Skeletal muscle tissue (tissue), 4 donors: Measurements from ENCODE around the gene CERCAM. TPM values are rescaled to one million over a fixed set of nuclear protein-coding genes. Genes with fewer than 3 reads are reported as not detected.

Source experiments
- H3K27ac ChIP-seq: one replicate; pipeline ENCODE4 v1.7.0; 2013; ENCODE audit warnings: mild to moderate bottlenecking, low read depth, low read length, inconsistent platforms
- H3K27me3 ChIP-seq, 3 donors: one replicate each; pipeline ENCODE4 v1.7.0; 2013; ENCODE audit warnings: low read length in 3 of 3; ENCODE audit not compliant: control insufficient read depth in 3 of 3, insufficient read depth in 3 of 3
- H3K36me3 ChIP-seq, 3 donors: one replicate each; pipeline ENCODE4 v1.7.0; 2013; ENCODE audit warnings: low read length in 3 of 3; ENCODE audit not compliant: control insufficient read depth in 3 of 3, insufficient read depth in 3 of 3
- H3K4me1 ChIP-seq, 3 donors: one replicate each; pipeline ENCODE4 v1.7.0; 2013; ENCODE audit warnings: low read length in 3 of 3, mild to moderate bottlenecking in 3 of 3; ENCODE audit not compliant: control insufficient read depth in 3 of 3, insufficient read depth in 3 of 3
- H3K4me3 ChIP-seq, 3 donors: one replicate each; pipeline ENCODE4 v1.7.0; 2013; ENCODE audit warnings: low read length in 3 of 3
- H3K9ac ChIP-seq, 3 donors: one replicate each; pipeline ENCODE4 v1.7.0; 2013; ENCODE audit warnings: low read length in 3 of 3, mild to moderate bottlenecking in 3 of 3, moderate library complexity in 2 of 3, low read depth in 1 of 3
- H3K9me3 ChIP-seq, 3 donors: one replicate each; pipeline ENCODE4 v1.7.0; 2013; ENCODE audit warnings: low read length in 3 of 3; ENCODE audit not compliant: control insufficient read depth in 3 of 3
- total RNA-seq: library from RNA; depleted of rRNA; stranded (reverse); fragments of >200 nt; gene quantifications from one replicate; pipeline ENCODE4 v1.2.3, GENCODE V29; 2014
- donor health status: Osteomylitis.

Gene CERCAM
- total RNA-seq, 1 donor from 2014 or later, result 33.4 TPM

DNA sequence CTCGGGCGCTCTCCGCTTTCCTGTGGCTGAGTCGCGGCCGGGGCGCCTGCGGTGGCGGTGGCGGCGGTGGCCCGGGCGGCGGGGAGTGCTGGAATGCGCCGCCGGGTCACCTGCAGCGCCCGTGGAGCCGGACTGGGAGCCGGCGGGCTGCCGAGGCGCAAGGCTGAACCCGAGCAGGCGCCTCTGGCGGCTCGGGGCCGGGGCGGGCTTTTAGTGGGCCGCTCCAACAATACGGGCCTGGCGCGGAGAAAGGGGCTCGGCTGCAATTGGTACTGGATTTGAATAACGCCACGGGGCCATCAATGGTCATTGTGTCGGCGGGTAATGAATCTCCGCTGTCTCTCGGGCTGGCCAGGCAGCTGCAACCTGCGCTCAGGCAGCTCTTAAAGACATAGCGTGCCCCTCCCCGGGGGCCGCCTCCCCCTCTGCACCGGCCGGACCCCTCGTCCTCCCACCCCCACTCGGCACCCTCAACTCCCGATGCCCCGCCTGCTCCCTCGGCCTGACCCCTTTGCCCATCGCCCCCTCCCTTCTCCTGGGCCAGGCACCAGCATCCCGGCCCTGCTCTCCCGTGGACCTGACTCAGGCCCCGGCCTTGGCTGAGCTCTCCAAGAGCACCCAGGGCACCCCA lies 27.4 kb upstream of the CERCAM start:
- no peak overlapping the region for H3K4me3 ChIP-seq
- no peak overlapping the region for H3K9ac ChIP-seq
- peaks cover 2 to 12% (median 10%) of the 10 kb centered on the region in 3 donors for H3K27me3 ChIP-seq
- H3K9me3 ChIP-seq, result no peaks in the 10 kb centered on the region
- H3K4me1 ChIP-seq, result peaks cover 4 to 12% (median 10%) of the 10 kb centered on the region in 3 donors
- H3K27ac ChIP-seq, result no peak overlapping the region
- peaks cover 17 to 34% (median 31%) of the 10 kb centered on the region in 3 donors for H3K36me3 ChIP-seq

DNA sequence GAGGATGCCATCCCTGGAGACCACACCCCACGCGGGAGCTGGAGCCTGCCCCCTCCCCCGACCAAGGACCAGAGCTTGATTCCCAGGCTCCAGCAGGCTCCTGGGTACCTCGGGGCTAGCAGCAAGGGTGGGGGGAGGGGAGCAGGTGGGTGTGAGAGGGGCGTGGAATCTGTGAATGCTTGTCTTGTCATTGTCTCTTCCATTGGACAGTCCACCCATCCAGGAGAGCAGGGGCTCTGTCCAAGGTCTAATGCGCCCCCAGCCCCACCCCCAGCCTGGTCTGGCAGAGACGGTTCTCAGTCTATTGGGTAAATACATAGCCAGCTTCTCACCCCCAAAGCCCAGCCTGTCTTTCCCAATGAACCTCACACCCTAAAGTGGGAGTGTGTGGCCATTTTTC lies 26.7 kb upstream of the CERCAM start:
- H3K9ac ChIP-seq, result no peak overlapping the region
- H3K4me3 ChIP-seq, result no peak overlapping the region
- no peak overlapping the region for H3K27ac ChIP-seq
- H3K4me1 ChIP-seq, result peaks cover 4 to 12% (median 10%) of the 10 kb centered on the region in 3 donors
- no peaks in the 10 kb centered on the region for H3K9me3 ChIP-seq
- H3K36me3 ChIP-seq, result peaks cover 10 to 27% (median 24%) of the 10 kb centered on the region in 3 donors
- peaks cover 2 to 12% (median 11%) of the 10 kb centered on the region in 3 donors for H3K27me3 ChIP-seq

DNA sequence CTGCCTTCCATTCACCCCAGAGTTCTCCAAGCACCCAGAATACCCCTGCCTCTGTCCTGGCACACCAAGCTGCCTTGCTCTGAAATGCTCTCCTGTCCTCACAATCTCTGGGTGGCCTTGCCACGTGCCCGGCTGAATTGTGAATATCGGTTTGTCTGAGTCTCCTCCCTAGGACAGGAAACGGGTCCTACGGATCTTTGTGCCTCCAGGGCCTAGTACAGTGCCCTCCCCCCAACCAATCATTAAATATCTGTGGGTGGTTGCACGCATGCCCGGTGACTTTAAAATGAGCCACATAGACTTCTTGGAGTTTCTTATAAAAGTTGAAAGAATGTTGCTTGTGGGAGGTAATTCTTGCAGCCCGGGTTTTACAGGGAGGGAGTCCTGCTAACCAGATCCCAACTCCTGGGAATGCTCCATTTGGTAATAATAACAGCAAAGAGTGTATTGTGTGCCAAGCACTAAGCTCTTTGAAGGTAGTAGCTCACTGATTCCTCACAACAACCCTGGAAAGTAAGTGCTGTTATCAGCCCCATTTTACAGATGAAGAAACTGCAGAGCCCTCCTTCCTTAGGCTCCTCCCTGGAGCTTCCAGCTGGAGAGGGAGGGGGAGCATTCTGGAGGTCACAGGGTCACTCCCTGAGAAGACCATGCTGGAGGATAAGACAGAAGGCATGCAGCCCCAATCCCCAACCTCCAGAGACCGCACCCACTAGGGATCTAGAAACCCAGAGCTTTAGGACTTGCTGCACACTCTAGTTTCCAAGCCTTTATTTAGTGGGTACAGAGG lies 26.1 kb upstream of the CERCAM start:
- peaks cover 3 to 21% (median 18%) of the 10 kb centered on the region in 3 donors for H3K36me3 ChIP-seq
- peaks cover 4 to 11% (median 9%) of the 10 kb centered on the region in 3 donors for H3K4me1 ChIP-seq
- no peaks in the 10 kb centered on the region for H3K9me3 ChIP-seq
- H3K27ac ChIP-seq, result no peak overlapping the region
- peaks cover 2 to 15% (median 12%) of the 10 kb centered on the region in 3 donors for H3K27me3 ChIP-seq
- H3K4me3 ChIP-seq, result no peak overlapping the region
- H3K9ac ChIP-seq, result no peak overlapping the region

DNA sequence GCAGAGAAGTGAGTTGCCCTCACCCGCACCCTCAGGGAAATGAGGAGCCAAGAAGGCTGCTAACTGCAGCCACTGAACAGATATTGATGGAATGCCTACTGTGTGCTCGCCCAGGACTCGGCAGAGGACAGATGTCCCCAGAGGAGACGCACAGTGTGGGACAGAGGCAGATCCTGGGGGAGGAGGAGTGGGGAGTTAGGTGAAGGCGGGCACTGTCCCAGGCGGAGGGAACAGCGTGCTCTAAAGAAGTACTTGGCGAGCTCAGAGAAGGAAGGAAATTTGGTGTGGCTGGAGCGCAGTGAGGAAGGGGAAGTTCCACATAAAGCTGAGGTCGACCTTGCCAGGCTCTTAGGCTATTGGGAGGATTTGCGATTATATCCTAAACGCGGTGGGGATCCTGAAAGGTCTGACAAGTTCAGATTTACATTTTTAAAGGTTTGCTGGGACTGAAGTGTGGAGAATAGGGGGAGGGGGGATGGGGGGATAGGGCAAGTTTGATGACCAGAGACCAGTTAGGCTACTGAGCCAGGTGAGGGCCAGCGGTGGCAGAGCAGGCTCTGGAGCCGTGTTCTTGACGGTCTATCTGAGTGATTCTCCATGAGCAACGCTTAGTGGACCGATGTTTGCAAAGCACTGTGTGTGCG lies 23.6 kb upstream of the CERCAM start:
- no peaks in the 10 kb centered on the region for H3K9me3 ChIP-seq
- H3K27me3 ChIP-seq, result peaks cover 5 to 19% (median 16%) of the 10 kb centered on the region in 3 donors
- no peak overlapping the region for H3K27ac ChIP-seq
- peak overlapping the region in 1 of 3 donors; percentile 27 for H3K4me3 ChIP-seq
- peaks cover 4 to 8% (median 8%) of the 10 kb centered on the region in 3 donors for H3K4me1 ChIP-seq
- peak overlapping the region in 1 of 3 donors; percentile 57 for H3K9ac ChIP-seq
- peaks cover 0 to 2% (median 2%) of the 10 kb centered on the region in 3 donors for H3K36me3 ChIP-seq

DNA sequence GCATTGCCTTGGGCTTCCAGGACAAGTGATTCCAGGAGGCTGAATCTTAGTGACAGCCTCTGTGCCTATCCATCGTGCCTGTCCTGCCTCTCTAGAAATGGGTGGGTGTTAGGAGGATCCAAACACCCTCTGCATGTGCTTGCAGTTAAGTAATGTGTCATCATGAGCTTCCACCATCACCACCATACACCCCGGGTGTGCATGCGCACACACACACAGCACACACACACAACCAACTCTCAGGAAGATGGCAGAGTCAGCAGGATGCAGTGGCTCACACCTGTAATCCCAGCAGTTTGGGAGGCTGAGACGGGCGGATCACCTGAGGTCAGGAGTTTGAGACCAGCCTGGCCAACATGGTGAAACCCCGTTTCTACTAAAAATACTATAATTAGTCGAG lies 22.8 kb upstream of the CERCAM start:
- Histone ChIP-seq H3K27ac (no peak overlapping the region), H3K9ac (no peak overlapping the region), H3K4me3 (no peak overlapping the region), H3K36me3 (no peaks in the 10 kb centered on the region), H3K9me3 (no peaks in the 10 kb centered on the region), H3K4me1 (peaks cover 4 to 8% (median 8%) of the 10 kb centered on the region in 3 donors), H3K27me3 (peaks cover 5 to 19% (median 16%) of the 10 kb centered on the region in 3 donors)

DNA sequence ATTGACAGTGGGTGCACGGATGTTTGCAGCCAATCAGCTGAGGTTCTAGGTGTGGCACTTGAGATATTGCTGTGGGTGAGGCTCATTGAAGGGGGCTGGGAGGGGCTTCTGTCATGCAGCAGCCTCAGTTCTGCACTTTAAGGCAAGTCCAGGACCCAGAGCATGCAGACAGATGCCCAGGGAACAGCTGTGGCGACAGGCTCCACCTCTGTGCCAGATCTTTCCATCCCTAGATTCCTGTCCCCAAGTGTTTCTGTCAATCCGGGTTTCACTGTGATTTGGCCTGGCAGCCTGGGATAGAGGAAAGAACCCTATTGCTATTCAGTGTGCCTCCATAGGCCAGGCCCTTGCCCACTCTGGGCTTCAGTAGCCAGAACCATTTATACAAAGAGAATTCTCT lies 20.8 kb upstream of the CERCAM start:
- Histone ChIP-seq H3K27ac (no peak overlapping the region), H3K4me1 (peaks cover 4 to 8% (median 8%) of the 10 kb centered on the region in 3 donors), H3K9me3 (no peaks in the 10 kb centered on the region), H3K36me3 (no peaks in the 10 kb centered on the region), H3K9ac (no peak overlapping the region), H3K4me3 (no peak overlapping the region), H3K27me3 (peaks cover 5 to 19% (median 16%) of the 10 kb centered on the region in 3 donors)

DNA sequence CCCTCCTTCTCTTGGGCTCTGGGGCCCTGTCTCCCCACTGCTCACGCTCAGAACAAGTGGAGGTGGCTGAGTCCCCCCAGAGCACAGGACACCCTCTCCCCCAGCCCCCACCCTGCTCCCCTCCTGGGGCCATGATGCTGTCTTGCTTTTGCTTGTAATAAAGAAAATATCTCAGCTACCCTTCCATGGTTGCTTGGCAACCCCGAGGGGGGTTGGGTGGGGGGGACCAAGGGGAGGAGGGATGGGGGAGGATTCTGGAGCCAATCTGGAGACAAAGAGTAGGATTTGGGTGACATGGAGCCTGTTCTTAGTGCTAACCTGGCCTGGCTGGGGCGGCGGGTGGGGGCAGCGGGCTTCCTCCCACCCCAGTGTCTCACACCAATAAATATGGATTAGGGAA lies 16.1 kb upstream of the CERCAM start:
- Histone ChIP-seq H3K27me3 (peaks cover 9 to 27% (median 23%) of the 10 kb centered on the region in 3 donors), H3K27ac (no peak overlapping the region), H3K9me3 (no peaks in the 10 kb centered on the region), H3K9ac (no peak overlapping the region), H3K36me3 (no peaks in the 10 kb centered on the region), H3K4me3 (no peak overlapping the region), H3K4me1 (peaks cover 0 to 5% (median 0%) of the 10 kb centered on the region in 3 donors)

DNA sequence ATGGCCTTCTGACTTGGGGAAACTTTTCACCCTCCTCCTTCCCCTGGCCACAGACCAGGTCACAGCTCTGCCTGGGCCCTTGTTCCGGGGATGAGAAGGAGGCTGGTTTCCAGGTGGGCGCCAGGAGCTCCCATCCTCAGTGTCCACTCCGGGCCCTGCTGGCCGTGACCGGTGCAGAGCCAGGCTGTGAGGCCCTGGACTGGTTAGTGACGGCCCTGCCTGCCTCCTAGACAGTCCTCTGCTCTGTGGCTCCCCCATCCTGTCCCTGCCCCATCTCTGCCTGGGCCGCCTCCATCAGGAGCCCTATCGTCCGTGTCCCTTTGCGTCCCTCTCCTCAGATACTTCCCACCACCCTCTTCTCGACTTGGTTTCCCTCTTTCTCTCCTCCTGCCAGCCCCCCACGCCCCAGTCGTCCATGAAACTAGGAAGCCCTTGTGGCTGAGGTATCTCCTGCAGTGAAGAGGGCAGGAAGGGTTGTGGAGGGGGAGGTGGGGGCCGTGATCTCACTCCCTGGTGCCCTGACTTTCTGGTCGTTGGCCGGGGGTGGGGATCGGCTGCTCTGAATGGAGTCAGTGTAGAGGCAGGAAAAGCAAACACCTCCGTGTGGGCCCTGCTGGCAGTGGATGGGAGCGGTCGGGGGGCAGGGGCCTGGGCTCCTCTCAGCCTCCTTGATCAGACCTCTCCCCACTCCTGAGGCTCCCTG lies 15.4 kb upstream of the CERCAM start:
- Histone ChIP-seq H3K4me1 (peaks cover 0 to 6% (median 0%) of the 10 kb centered on the region in 3 donors), H3K27me3 (peaks cover 7 to 26% (median 22%) of the 10 kb centered on the region in 3 donors)

DNA sequence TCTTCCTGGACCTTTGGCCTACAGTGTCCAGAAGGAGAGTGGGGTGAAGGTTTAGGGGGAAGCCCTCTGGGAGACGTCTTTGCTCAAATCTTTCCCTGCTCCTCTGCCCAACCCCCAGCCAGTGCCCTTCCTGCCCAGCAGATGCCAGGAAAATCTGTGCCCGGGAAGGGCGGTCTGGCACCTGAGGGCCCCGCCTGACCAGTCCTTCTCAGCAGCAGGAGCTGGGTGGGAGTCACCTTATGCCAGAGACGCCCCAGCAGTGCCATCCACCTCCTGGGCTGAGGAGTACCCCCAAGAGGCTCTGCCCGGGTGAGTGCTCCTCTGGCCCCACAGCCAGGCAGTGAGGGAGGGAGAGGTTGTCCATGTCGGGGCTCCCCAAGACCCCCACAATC lies 14.9 kb upstream of the CERCAM start:
- peaks cover 0 to 6% (median 0%) of the 10 kb centered on the region in 3 donors for H3K4me1 ChIP-seq
- peaks cover 7 to 26% (median 22%) of the 10 kb centered on the region in 3 donors for H3K27me3 ChIP-seq
- no peaks in the 10 kb centered on the region for H3K9me3 ChIP-seq
- H3K9ac ChIP-seq, result no peak overlapping the region
- H3K4me3 ChIP-seq, result no peak overlapping the region
- no peak overlapping the region for H3K27ac ChIP-seq
- no peaks in the 10 kb centered on the region for H3K36me3 ChIP-seq

More for the DNA sequence above, 15.4 kb upstream of the CERCAM start:
- Histone ChIP-seq H3K4me3 (no peak overlapping the region), H3K27ac (no peak overlapping the region), H3K9ac (no peak overlapping the region), H3K9me3 (no peaks in the 10 kb centered on the region), H3K36me3 (no peaks in the 10 kb centered on the region)
